ENCODE results near the gene GRK4.

DNA sequence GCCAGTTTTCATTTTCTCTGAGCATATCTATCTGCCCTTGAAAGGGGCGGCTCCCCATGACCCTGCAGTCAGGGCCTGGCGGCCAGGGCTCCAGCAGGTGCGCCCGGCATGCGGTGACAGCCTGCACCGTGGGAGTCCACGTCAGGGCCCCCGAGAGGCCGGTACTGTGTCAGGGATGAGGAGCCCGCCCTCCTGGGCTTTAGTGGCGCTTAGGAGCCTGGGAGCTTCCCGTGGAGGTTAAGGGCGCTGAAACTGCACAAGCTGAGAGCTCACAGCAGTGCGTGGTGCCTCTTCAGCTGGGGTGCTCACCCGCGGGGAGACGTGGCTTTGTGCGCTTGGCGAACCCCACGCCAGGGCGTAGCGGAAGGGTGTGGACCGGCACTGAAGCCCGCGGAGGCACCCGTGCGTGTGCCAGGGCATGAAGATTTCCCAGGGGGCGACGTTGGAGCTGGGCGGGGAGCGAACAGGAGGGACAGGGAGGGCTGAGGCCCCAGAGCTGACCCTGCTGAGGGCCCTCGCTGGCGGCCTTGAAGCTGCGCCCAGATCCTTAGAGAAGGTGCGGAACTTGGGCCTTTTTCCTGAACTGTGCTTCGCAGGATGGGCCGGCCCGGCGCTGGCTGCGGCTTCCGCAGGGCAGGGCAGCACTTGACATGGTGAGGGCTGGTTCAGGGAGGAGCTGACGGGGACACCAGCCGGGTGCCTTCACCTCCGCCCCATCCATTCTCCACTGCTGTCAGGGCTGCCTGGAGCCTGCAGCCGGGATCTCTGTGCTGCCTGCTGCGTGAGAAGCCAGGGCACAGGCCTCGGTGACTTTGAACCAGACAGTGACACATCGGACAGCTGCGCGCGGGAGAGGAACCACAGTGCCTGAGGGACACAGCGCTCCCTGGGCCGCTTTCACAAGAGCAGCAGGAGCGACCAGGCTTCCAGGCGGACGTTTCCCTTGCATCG is 78.1 kb downstream of the GRK4 start:
- TF ChIP-seq ZNF274 (IDR thresholded peaks at IDR 0.05; ENCODE audit: insufficient read depth, insufficient read length) (no peak), CREM (IDR thresholded peaks at IDR 0.05; ENCODE audit: low read depth) (peak; percentile 40; the same call in 1 of the 2 replicates), EP300 (IDR thresholded peaks at IDR 0.05; ENCODE audit: borderline replicate concordance in 1 of 2, control insufficient read depth in 1 of 2, low read depth in 2 of 2, low read length in 2 of 2) (no peak)
- TF ChIP-seq, protein P1, sequence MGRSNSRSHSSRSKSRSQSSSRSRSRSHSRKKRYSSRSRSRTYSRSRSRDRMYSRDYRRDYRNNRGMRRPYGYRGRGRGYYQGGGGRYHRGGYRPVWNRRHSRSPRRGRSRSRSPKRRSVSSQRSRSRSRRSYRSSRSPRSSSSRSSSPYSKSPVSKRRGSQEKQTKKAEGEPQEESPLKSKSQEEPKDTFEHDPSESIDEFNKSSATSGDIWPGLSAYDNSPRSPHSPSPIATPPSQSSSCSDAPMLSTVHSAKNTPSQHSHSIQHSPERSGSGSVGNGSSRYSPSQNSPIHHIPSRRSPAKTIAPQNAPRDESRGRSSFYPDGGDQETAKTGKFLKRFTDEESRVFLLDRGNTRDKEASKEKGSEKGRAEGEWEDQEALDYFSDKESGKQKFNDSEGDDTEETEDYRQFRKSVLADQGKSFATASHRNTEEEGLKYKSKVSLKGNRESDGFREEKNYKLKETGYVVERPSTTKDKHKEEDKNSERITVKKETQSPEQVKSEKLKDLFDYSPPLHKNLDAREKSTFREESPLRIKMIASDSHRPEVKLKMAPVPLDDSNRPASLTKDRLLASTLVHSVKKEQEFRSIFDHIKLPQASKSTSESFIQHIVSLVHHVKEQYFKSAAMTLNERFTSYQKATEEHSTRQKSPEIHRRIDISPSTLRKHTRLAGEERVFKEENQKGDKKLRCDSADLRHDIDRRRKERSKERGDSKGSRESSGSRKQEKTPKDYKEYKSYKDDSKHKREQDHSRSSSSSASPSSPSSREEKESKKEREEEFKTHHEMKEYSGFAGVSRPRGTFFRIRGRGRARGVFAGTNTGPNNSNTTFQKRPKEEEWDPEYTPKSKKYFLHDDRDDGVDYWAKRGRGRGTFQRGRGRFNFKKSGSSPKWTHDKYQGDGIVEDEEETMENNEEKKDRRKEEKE (IDR thresholded peaks at IDR 0.05) = no peak
- TF ChIP-seq, protein P2, sequence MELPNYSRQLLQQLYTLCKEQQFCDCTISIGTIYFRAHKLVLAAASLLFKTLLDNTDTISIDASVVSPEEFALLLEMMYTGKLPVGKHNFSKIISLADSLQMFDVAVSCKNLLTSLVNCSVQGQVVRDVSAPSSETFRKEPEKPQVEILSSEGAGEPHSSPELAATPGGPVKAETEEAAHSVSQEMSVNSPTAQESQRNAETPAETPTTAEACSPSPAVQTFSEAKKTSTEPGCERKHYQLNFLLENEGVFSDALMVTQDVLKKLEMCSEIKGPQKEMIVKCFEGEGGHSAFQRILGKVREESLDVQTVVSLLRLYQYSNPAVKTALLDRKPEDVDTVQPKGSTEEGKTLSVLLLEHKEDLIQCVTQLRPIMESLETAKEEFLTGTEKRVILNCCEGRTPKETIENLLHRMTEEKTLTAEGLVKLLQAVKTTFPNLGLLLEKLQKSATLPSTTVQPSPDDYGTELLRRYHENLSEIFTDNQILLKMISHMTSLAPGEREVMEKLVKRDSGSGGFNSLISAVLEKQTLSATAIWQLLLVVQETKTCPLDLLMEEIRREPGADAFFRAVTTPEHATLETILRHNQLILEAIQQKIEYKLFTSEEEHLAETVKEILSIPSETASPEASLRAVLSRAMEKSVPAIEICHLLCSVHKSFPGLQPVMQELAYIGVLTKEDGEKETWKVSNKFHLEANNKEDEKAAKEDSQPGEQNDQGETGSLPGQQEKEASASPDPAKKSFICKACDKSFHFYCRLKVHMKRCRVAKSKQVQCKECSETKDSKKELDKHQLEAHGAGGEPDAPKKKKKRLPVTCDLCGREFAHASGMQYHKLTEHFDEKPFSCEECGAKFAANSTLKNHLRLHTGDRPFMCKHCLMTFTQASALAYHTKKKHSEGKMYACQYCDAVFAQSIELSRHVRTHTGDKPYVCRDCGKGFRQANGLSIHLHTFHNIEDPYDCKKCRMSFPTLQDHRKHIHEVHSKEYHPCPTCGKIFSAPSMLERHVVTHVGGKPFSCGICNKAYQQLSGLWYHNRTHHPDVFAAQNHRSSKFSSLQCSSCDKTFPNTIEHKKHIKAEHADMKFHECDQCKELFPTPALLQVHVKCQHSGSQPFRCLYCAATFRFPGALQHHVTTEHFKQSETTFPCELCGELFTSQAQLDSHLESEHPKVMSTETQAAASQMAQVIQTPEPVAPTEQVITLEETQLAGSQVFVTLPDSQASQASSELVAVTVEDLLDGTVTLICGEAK (IDR thresholded peaks at IDR 0.05; ENCODE audit: borderline replicate concordance) = peak; percentile 54; the same call in 1 of the 2 replicates
